K562 (cell line): ENCODE measurements around the gene CRCP. TPM values are rescaled to one million over a fixed set of nuclear protein-coding genes. Genes with fewer than 3 reads are reported as not detected.
A peak's percentile ranks its signal among the peaks of the same experiment; 100 is the strongest.

Source experiments
- HDAC8 ChIP-seq: fragments of 450-650 bp; IDR thresholded peaks from 2 replicates; pipeline ENCODE4 v1.6.1; 2016; ENCODE audit warnings: mild to moderate bottlenecking, missing genetic modification characterization, moderate library complexity, missing compliant biosample characterization
- HNRNPUL1 ChIP-seq: fragments of 200-400 bp; formaldehyde crosslinking; IDR thresholded peaks from 2 replicates; pipeline ENCODE4 v1.6.1; 2017; ENCODE audit warnings: low read length
- JUN ChIP-seq, 2 experiments: sonication (generic) in 1 of 2; formaldehyde crosslinking in 1 of 2; IDR thresholded peaks; 2 replicates each; pipeline versions ENCODE4 v1.6.1 to v1.8.0; 2012 to 2022; ENCODE audit warnings: borderline replicate concordance in 2 of 2, mild to moderate bottlenecking in 2 of 2, improper control_type of control experiment in 1 of 2, low read depth in 1 of 2, low read length in 1 of 2, missing genetic modification reagents in 1 of 2
- MAFF ChIP-seq: IDR thresholded peaks from 2 replicates; pipeline ENCODE4 v1.6.1; 2012; ENCODE audit warnings: low read length, improper control_type of control experiment
- MTF1 ChIP-seq: fragments of 250-450 bp; sonication (Bioruptor Pico); IDR thresholded peaks from 2 replicates; pipeline ENCODE4 v1.9.0; 2021; ENCODE audit warnings: moderate library complexity, mild to moderate bottlenecking, inconsistent platforms, borderline replicate concordance
- NR1H2 ChIP-seq: sonication (generic); formaldehyde crosslinking; IDR thresholded peaks from 2 replicates; pipeline ENCODE4 v1.4.0; 2020; ENCODE audit warnings: mild to moderate bottlenecking, missing genetic modification reagents
- RERE ChIP-seq: sonication (generic); formaldehyde crosslinking; IDR thresholded peaks from 2 replicates; pipeline ENCODE4 v1.8.0; 2023; ENCODE audit warnings: missing genetic modification reagents, mild to moderate bottlenecking, borderline replicate concordance
- SMAD3 ChIP-seq: fragments of 450-650 bp; formaldehyde crosslinking; conservative IDR thresholded peaks from 2 replicates; pipeline ENCODE4 v1.4.0; 2020; ENCODE audit warnings: mild to moderate bottlenecking
- TARDBP ChIP-seq: fragments of 450-650 bp; IDR thresholded peaks from 2 replicates; pipeline ENCODE4 v1.6.1; 2016
- ZBTB8A ChIP-seq: fragments of 450-650 bp; IDR thresholded peaks from 2 replicates; pipeline ENCODE4 v1.6.1; 2018; ENCODE audit warnings: mild to moderate bottlenecking, moderate library complexity; ENCODE audit not compliant: partially characterized antibody
- ZNF12 ChIP-seq: sonication (generic); formaldehyde crosslinking; IDR thresholded peaks from 2 replicates; pipeline ENCODE4 v1.4.0; 2020; ENCODE audit warnings: mild to moderate bottlenecking, missing genetic modification reagents
- ZNF324 ChIP-seq: fragments of 250-450 bp; sonication (Bioruptor Pico); IDR thresholded peaks from 2 replicates; pipeline ENCODE4 v1.4.0; 2020; ENCODE audit warnings: mild to moderate bottlenecking
- ZNF354B ChIP-seq: fragments of 250-450 bp; sonication (Bioruptor Pico); IDR thresholded peaks from 2 replicates; pipeline ENCODE4 v1.4.0; 2020
- ZNF785 ChIP-seq: fragments of 250-450 bp; sonication (Bioruptor Pico); IDR thresholded peaks from 2 replicates; pipeline ENCODE4 v1.4.0; 2020; ENCODE audit warnings: mild to moderate bottlenecking
- polyA plus RNA-seq, 8 experiments: library from polyadenylated mRNA; depleted of rRNA in 4 of 8; stranded (reverse) in 5 of 8; unstranded in 3 of 8; fragments of >200 nt; fragmentation: Nextera tagmentation in 2 of 8; fragmentation: Illumina TruSeq in 1 of 8; extraction: Ambion mirVana in 2 of 8; extraction: Trizol in 1 of 8; gene quantifications; 2 replicates each; pipeline versions ENCODE4 v1.2.1 to v1.2.3, GENCODE V29; 2011 to 2014; ENCODE audit warnings: inconsistent platforms in 1 of 8, missing spikeins in 1 of 8
- total RNA-seq, 7 experiments: library from RNA; depleted of rRNA in 6 of 7; stranded (reverse); fragments of >200 nt in 6 of 7; fragmentation: Illumina TruSeq in 2 of 7; extraction: Trizol in 2 of 7; gene quantifications; 2 replicates each; pipeline versions ENCODE4 v1.2.1 to v1.2.3, GENCODE V29; 2011 to 2021; ENCODE audit warnings: low replicate concordance in 1 of 7
- TF ChIP-seq, protein P1 (sequence below): IDR thresholded peaks from 2 replicates; pipeline ENCODE4 v1.6.1; 2016; ENCODE audit warnings: missing genetic modification characterization, missing compliant biosample characterization
- TF ChIP-seq, protein P2 (sequence below): fragments of 150-350 bp; IDR thresholded peaks from 2 replicates; pipeline ENCODE4 v1.6.1; 2014; ENCODE audit warnings: low read depth, mild to moderate bottlenecking, low read length, borderline replicate concordance

The CRCP gene
- total and polyA plus RNA-seq, 9 of the 15 experiments (the other 6 are each of a cell fraction or from before 2014, with no cell fraction given): 22.1 to 58.3 (median 43.4) TPM

GRCh38 chr7:66099551-66100407 is 14.9 kb upstream of the CRCP start (continued):
- TF ChIP-seq, protein P1, sequence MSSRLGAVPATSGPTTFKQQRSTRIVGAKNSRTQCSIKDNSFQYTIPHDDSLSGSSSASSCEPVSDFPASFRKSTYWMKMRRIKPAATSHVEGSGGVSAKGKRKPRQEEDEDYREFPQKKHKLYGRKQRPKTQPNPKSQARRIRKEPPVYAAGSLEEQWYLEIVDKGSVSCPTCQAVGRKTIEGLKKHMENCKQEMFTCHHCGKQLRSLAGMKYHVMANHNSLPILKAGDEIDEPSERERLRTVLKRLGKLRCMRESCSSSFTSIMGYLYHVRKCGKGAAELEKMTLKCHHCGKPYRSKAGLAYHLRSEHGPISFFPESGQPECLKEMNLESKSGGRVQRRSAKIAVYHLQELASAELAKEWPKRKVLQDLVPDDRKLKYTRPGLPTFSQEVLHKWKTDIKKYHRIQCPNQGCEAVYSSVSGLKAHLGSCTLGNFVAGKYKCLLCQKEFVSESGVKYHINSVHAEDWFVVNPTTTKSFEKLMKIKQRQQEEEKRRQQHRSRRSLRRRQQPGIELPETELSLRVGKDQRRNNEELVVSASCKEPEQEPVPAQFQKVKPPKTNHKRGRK (tag): peak; percentile 83
- TF ChIP-seq HDAC8: 0 out of 2 replicates have a peak, but pooled peaks have one; percentile 18
- no peak for TF ChIP-seq JUN (IDR thresholded peaks at IDR 0.05; ENCODE audit: borderline replicate concordance, low read depth, low read length)
- TF ChIP-seq JUN (CRISPR knock-in tag; IDR thresholded peaks at IDR 0.05; ENCODE audit: borderline replicate concordance): no peak
- no peak for TF ChIP-seq ZNF12 (CRISPR knock-in tag)
- TF ChIP-seq NR1H2 (CRISPR knock-in tag): no peak
- no peak for TF ChIP-seq TARDBP
- no peak for TF ChIP-seq MTF1 (CRISPR knock-in tag)
- 0 out of 2 replicates have a peak, but pooled peaks have one; percentile 53 for TF ChIP-seq HNRNPUL1
- no peak for TF ChIP-seq MAFF
- no peak for TF ChIP-seq SMAD3
- no peak for TF ChIP-seq ZNF354B
- TF ChIP-seq RERE (CRISPR knock-in tag): no peak
- TF ChIP-seq, protein P2, sequence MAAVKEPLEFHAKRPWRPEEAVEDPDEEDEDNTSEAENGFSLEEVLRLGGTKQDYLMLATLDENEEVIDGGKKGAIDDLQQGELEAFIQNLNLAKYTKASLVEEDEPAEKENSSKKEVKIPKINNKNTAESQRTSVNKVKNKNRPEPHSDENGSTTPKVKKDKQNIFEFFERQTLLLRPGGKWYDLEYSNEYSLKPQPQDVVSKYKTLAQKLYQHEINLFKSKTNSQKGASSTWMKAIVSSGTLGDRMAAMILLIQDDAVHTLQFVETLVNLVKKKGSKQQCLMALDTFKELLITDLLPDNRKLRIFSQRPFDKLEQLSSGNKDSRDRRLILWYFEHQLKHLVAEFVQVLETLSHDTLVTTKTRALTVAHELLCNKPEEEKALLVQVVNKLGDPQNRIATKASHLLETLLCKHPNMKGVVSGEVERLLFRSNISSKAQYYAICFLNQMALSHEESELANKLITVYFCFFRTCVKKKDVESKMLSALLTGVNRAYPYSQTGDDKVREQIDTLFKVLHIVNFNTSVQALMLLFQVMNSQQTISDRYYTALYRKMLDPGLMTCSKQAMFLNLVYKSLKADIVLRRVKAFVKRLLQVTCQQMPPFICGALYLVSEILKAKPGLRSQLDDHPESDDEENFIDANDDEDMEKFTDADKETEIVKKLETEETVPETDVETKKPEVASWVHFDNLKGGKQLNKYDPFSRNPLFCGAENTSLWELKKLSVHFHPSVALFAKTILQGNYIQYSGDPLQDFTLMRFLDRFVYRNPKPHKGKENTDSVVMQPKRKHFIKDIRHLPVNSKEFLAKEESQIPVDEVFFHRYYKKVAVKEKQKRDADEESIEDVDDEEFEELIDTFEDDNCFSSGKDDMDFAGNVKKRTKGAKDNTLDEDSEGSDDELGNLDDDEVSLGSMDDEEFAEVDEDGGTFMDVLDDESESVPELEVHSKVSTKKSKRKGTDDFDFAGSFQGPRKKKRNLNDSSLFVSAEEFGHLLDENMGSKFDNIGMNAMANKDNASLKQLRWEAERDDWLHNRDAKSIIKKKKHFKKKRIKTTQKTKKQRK: no peak
- TF ChIP-seq ZBTB8A: no peak
- no peak for TF ChIP-seq ZNF785 (CRISPR knock-in tag)
- no peak for TF ChIP-seq ZNF324 (CRISPR knock-in tag)
